ENCODE results near the gene UGDH. TPM values are rescaled to one million over a fixed set of nuclear protein-coding genes. Genes with fewer than 3 reads are reported as not detected.

The UGDH gene
- total RNA-seq, 1 donor from 2014 or later, result 157 TPM

DNA sequence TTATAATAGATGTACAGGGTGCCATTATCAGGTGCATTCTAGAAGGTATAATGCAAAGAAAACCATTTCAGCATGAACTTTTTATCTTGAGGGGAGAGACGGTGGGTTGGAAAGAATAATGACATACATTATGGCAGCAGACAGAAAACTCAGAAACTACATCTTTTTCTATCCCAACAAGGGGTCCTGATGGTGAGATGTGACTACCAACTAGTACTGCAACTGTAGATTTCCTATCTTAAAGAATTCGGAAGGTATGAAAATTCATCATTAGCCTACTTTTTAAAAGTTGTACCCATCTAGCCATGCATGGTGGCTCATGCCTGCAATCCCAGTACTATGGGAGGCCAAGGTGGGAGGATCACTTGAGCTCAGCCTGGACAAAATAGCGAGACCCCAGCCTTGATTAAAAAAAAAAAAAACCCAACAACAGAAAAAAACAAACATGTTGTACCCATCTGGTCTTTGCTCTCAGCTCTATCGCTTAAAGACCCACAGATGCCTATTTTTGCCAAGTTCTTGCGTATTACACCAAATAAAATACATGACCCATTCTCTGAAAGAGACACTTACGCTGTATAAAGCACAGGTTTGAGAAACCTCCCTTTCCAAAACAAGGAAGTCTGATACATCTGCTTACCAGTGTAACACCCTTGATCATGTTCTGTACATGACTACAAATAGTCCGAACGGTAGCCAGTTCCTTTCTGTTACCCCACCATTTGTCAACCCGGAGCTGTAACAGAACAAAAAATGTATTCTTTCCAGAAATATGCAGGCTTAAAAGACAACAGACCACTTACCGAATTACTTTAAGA, 70.1 kb downstream of the UGDH start:
- H4K20me1 ChIP-seq (ENCODE audit: low read depth), result peaks cover 60% of the 10 kb centered on the region
- H3K36me3 Mint-ChIP-seq, result peaks cover 35% of the 10 kb centered on the region

DNA sequence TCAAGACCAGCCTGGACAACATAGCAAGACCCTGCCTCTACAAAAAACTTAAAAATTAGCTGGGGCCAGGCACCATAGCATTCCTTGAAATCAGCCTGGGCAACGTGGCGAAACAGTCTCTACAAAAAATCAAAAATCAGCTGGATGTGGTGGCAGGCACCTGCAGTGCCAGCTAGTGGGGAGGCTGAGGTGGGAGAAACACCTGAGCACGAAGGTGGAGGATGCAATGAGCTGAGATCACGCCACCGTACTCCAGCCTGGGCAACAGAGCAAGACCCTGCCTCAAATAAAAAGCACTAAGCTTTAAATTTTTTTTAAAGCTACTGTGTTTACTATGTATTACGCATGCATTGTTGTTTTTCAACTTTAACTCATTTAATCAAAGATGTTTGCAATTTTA, 71.8 kb downstream of the UGDH start:
- Mint-ChIP-seq H3K4me1 (peaks cover 17% of the 10 kb centered on the region), H3K27ac (no peak overlapping the region), H3K9me3 (no peaks in the 10 kb centered on the region), H3K27me3 (ENCODE audit: insufficient read depth, low read depth) (no peaks in the 10 kb centered on the region), H3K4me3 (no peak overlapping the region), H3K36me3 (peaks cover 40% of the 10 kb centered on the region)
- Histone ChIP-seq H3K4me3 (no peak overlapping the region), H3F3A (ENCODE audit: low read depth) (peaks cover 94% of the 10 kb centered on the region), H3K9me3 (ENCODE audit: low read depth) (no peaks in the 10 kb centered on the region), H3K4me2 (no peak overlapping the region), H3K27ac (no peak overlapping the region), H2AFZ (replicated peaks) (no peak overlapping the region), H3K27me3 (no peaks in the 10 kb centered on the region), H3K36me3 (peaks cover 49% of the 10 kb centered on the region), H3K4me1 (peaks cover 20% of the 10 kb centered on the region), H3K79me2 (ENCODE audit: low read depth) (peaks cover 65% of the 10 kb centered on the region), H3K9ac (no peak overlapping the region), H4K20me1 (ENCODE audit: low read depth) (peaks cover 67% of the 10 kb centered on the region)
- DNase-seq (ENCODE audit: low spot score), result no peak
- TF ChIP-seq, protein P1, sequence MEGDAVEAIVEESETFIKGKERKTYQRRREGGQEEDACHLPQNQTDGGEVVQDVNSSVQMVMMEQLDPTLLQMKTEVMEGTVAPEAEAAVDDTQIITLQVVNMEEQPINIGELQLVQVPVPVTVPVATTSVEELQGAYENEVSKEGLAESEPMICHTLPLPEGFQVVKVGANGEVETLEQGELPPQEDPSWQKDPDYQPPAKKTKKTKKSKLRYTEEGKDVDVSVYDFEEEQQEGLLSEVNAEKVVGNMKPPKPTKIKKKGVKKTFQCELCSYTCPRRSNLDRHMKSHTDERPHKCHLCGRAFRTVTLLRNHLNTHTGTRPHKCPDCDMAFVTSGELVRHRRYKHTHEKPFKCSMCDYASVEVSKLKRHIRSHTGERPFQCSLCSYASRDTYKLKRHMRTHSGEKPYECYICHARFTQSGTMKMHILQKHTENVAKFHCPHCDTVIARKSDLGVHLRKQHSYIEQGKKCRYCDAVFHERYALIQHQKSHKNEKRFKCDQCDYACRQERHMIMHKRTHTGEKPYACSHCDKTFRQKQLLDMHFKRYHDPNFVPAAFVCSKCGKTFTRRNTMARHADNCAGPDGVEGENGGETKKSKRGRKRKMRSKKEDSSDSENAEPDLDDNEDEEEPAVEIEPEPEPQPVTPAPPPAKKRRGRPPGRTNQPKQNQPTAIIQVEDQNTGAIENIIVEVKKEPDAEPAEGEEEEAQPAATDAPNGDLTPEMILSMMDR (IDR thresholded peaks at IDR 0.05), result no peak
- TF ChIP-seq EZH2 (IDR thresholded peaks at IDR 0.05) (no peak), EZH2phosphoT487 (IDR thresholded peaks at IDR 0.05) (no peak)

More for the DNA sequence above, 70.1 kb downstream of the UGDH start:
- Histone ChIP-seq H3F3A (ENCODE audit: low read depth) (peaks cover 77% of the 10 kb centered on the region), H2AFZ (replicated peaks) (no peak overlapping the region), H3K9ac (peak overlapping the region; percentile 99), H3K4me3 (peak overlapping the region; percentile 77), H3K9me3 (ENCODE audit: low read depth) (no peaks in the 10 kb centered on the region), H3K4me1 (peaks cover 20% of the 10 kb centered on the region), H3K27ac (no peak overlapping the region), H3K79me2 (ENCODE audit: low read depth) (peaks cover 76% of the 10 kb centered on the region), H3K27me3 (no peaks in the 10 kb centered on the region), H3K4me2 (peak overlapping the region; percentile 84), H3K36me3 (peaks cover 44% of the 10 kb centered on the region)
- Mint-ChIP-seq H3K27ac (no peak overlapping the region), H3K4me3 (peak overlapping the region; percentile 99), H3K4me1 (peaks cover 17% of the 10 kb centered on the region), H3K27me3 (ENCODE audit: insufficient read depth, low read depth) (no peaks in the 10 kb centered on the region), H3K9me3 (no peaks in the 10 kb centered on the region)
- TF ChIP-seq, protein P1 (IDR thresholded peaks at IDR 0.05), result no peak
- no peak for TF ChIP-seq EZH2 (IDR thresholded peaks at IDR 0.05)
- TF ChIP-seq EZH2phosphoT487 (IDR thresholded peaks at IDR 0.05), result no peak
- no peak for DNase-seq (ENCODE audit: low spot score)

DNA sequence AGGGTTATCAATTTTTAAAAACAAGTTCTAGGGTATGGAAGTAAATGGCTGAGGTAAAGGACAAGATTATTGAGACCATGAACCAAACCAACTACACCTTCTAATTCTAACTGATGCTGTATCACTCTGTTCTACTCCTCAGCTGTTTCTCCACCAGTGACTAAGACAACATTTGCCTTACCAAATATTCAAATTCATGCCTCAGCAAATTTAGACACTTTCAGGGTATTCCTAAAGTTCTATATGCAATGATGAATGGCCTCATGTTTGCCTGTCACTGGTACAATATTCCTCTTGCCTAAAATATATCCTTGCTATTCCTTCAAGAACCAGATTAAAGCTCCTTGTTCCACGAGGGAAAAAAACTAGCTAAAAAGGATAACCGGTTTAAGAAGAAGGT, 73.5 kb downstream of the UGDH start:
- H3K9me3 Mint-ChIP-seq, result no peaks in the 10 kb centered on the region
- no peak overlapping the region for H3K27ac Mint-ChIP-seq
- Histone ChIP-seq H3K9ac (no peak overlapping the region), H3K27ac (no peak overlapping the region), H3K4me1 (peaks cover 20% of the 10 kb centered on the region), H4K20me1 (ENCODE audit: low read depth) (peaks cover 69% of the 10 kb centered on the region), H3K4me3 (no peak overlapping the region), H2AFZ (replicated peaks) (no peak overlapping the region), H3K9me3 (ENCODE audit: low read depth) (no peaks in the 10 kb centered on the region), H3K27me3 (no peaks in the 10 kb centered on the region), H3K79me2 (ENCODE audit: low read depth) (peaks cover 52% of the 10 kb centered on the region), H3K36me3 (peaks cover 49% of the 10 kb centered on the region), H3F3A (ENCODE audit: low read depth) (peaks cover 100% of the 10 kb centered on the region), H3K4me2 (no peak overlapping the region)
- H3K4me1 Mint-ChIP-seq, result peaks cover 17% of the 10 kb centered on the region
- peaks cover 42% of the 10 kb centered on the region for H3K36me3 Mint-ChIP-seq
- TF ChIP-seq EZH2phosphoT487 (IDR thresholded peaks at IDR 0.05), result no peak
- TF ChIP-seq, protein P1 (IDR thresholded peaks at IDR 0.05), result no peak
- no peak for TF ChIP-seq EZH2 (IDR thresholded peaks at IDR 0.05)
- no peak for DNase-seq (ENCODE audit: low spot score)
- no peak overlapping the region for H3K4me3 Mint-ChIP-seq
- peaks cover 2% of the 10 kb centered on the region for H3K27me3 Mint-ChIP-seq (ENCODE audit: insufficient read depth, low read depth)

Measured in neural progenitor cell (in vitro differentiated cells).